ENCODE results near the gene LNPEP. TPM values are rescaled to one million over a fixed set of nuclear protein-coding genes. Genes with fewer than 3 reads are reported as not detected.
A peak's percentile ranks its signal among the peaks of the same experiment; 100 is the strongest.

Gene LNPEP
- total RNA-seq (2022) (76.0 and 85.5 TPM in 2 replicates), Bru-seq, nascent RNA (percentile 92 among the genes with signal in this experiment), BruChase-seq, experiment 1, labeled RNA remaining after a 6-hour chase (percentile 97 among the genes with signal in this experiment), BruChase-seq, experiment 2, labeled RNA remaining after a 2-hour chase (percentile 95 among the genes with signal in this experiment)
- long read RNA-seq, full-length matches to known transcripts: 5 of 19 reads
- long read RNA-seq, partial matches to known transcripts: 7 of 19 reads
- long read RNA-seq, other reads (novel, unspliced or antisense): 7 of 19 reads

- CTCF ChIA-PET: interaction anchor here (0.6 to 1.0 kb wide), 7 partner anchors 11 to 1932 kb away, joined by 3 to 10 read pairs (median 5); no protein-coding TSS in a partner anchor
- intact Hi-C loops (cut with micrococcal nuclease; ENCODE audit: unreplicated experiment): loop anchor here (1.0 to 5.0 kb wide), 3 partner anchors 59 to 227 kb away; partner anchors contain the start of genes ERAP1 and ERAP2
- no TSS peak for BruUV-seq (replicated peaks)
Observed at GRCh38 chr5:96935559-96936430, at the start of gene LNPEP. TSS of gene LNPEP (plus strand) at chr5:96936080. CDS start at chr5:96936156, 76 bp downstream.

GRCh38 chr5:96893342-96893741, 42.5 kb upstream of the LNPEP start:
- no TSS peak for BruUV-seq (replicated peaks)
- H3K27ac Mint-ChIP-seq (ENCODE audit: unreplicated experiment): no peak overlapping the region
- no peak for DNase-seq
- TF ChIP-seq, protein P1, sequence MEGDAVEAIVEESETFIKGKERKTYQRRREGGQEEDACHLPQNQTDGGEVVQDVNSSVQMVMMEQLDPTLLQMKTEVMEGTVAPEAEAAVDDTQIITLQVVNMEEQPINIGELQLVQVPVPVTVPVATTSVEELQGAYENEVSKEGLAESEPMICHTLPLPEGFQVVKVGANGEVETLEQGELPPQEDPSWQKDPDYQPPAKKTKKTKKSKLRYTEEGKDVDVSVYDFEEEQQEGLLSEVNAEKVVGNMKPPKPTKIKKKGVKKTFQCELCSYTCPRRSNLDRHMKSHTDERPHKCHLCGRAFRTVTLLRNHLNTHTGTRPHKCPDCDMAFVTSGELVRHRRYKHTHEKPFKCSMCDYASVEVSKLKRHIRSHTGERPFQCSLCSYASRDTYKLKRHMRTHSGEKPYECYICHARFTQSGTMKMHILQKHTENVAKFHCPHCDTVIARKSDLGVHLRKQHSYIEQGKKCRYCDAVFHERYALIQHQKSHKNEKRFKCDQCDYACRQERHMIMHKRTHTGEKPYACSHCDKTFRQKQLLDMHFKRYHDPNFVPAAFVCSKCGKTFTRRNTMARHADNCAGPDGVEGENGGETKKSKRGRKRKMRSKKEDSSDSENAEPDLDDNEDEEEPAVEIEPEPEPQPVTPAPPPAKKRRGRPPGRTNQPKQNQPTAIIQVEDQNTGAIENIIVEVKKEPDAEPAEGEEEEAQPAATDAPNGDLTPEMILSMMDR (IDR thresholded peaks at IDR 0.05; ENCODE audit: unreplicated experiment): no peak
- intact Hi-C loops (cut with micrococcal nuclease; ENCODE audit: unreplicated experiment): no loop called here
- H3K27me3 Mint-ChIP-seq (ENCODE audit: unreplicated experiment): no peaks in the 10 kb centered on the region
- no peaks in the 10 kb centered on the region for H3K9me3 Mint-ChIP-seq (ENCODE audit: low read depth, unreplicated experiment)
- CTCF ChIA-PET: interaction anchor here (0.5 to 1.5 kb wide), 2 partner anchors 24 to 431 kb away, joined by 5 read pairs; no protein-coding TSS in a partner anchor
- peaks cover 10% of the 10 kb centered on the region for H3K4me1 Mint-ChIP-seq (ENCODE audit: low read depth, unreplicated experiment)
- H3K4me3 Mint-ChIP-seq (ENCODE audit: low read depth, unreplicated experiment): no peak overlapping the region
- no peaks in the 10 kb centered on the region for H3K36me3 Mint-ChIP-seq (ENCODE audit: insufficient read depth, unreplicated experiment)

More at GRCh38 chr5:96935559-96936430, at the start of gene LNPEP:
- TF ChIP-seq, protein P1 (IDR thresholded peaks at IDR 0.05; ENCODE audit: unreplicated experiment): no peak
- Mint-ChIP-seq H3K9me3 (ENCODE audit: low read depth, unreplicated experiment) (no peaks in the 10 kb centered on the region), H3K27me3 (ENCODE audit: unreplicated experiment) (no peaks in the 10 kb centered on the region), H3K27ac (ENCODE audit: unreplicated experiment) (peak within 1 kb of the TSS; percentile 93), H3K4me1 (ENCODE audit: low read depth, unreplicated experiment) (peaks cover 34% of the 10 kb centered on the region), H3K36me3 (ENCODE audit: insufficient read depth, unreplicated experiment) (peaks cover 42% of the 10 kb centered on the region), H3K4me3 (ENCODE audit: low read depth, unreplicated experiment) (peak within 1 kb of the TSS; percentile 78)
- DNase-seq: peak; percentile 99

GRCh38 chr5:96896276-96896675, 39.6 kb upstream of the LNPEP start:
- no peaks in the 10 kb centered on the region for H3K36me3 Mint-ChIP-seq (ENCODE audit: insufficient read depth, unreplicated experiment)
- no peaks in the 10 kb centered on the region for H3K9me3 Mint-ChIP-seq (ENCODE audit: low read depth, unreplicated experiment)
- no peak overlapping the region for H3K27ac Mint-ChIP-seq (ENCODE audit: unreplicated experiment)
- intact Hi-C loops (cut with micrococcal nuclease; ENCODE audit: unreplicated experiment): no loop called here
- CTCF ChIA-PET: interaction anchor here (0.6 kb wide), 1 partner anchor 259 kb away, joined by 3 read pairs; no protein-coding TSS in a partner anchor
- BruUV-seq (replicated peaks): no TSS peak
- TF ChIP-seq, protein P1 (IDR thresholded peaks at IDR 0.05; ENCODE audit: unreplicated experiment): no peak
- H3K4me1 Mint-ChIP-seq (ENCODE audit: low read depth, unreplicated experiment): peaks cover 10% of the 10 kb centered on the region
- H3K27me3 Mint-ChIP-seq (ENCODE audit: unreplicated experiment): no peaks in the 10 kb centered on the region
- no peak for DNase-seq
- H3K4me3 Mint-ChIP-seq (ENCODE audit: low read depth, unreplicated experiment): no peak overlapping the region

DNA sequence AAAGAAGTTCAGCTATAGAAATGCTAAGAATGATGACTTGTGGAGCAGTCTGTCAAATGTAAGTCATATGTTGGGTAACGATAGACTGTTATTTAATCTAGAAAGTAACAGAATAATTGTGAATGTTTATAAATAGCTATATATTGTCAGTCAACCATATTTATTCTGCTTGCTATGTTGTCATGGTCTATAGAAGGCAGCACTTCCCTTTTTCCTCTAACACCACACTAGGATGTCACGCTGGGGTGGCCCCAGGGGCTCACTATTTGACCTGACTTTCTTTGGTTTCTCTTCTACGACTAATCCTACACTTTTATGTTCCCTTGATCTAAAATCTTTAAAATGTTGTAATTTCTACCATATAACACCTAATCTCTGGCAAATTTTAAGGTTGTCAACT, 39.1 kb upstream of the LNPEP start:
- Mint-ChIP-seq H3K27ac (ENCODE audit: unreplicated experiment) (no peak overlapping the region), H3K4me3 (ENCODE audit: low read depth, unreplicated experiment) (no peak overlapping the region), H3K27me3 (ENCODE audit: unreplicated experiment) (no peaks in the 10 kb centered on the region), H3K4me1 (ENCODE audit: low read depth, unreplicated experiment) (peaks cover 10% of the 10 kb centered on the region), H3K9me3 (ENCODE audit: low read depth, unreplicated experiment) (no peaks in the 10 kb centered on the region), H3K36me3 (ENCODE audit: insufficient read depth, unreplicated experiment) (no peaks in the 10 kb centered on the region)
- TF ChIP-seq, protein P1 (IDR thresholded peaks at IDR 0.05; ENCODE audit: unreplicated experiment): no peak
- BruUV-seq (replicated peaks): no TSS peak
- intact Hi-C loops (cut with micrococcal nuclease; ENCODE audit: unreplicated experiment): no loop called here
- CTCF ChIA-PET: interaction anchor here (0.6 kb wide), 1 partner anchor 259 kb away, joined by 3 read pairs; no protein-coding TSS in a partner anchor
- no peak for DNase-seq
